OCI-LY3 (cell line): Measurements from ENCODE around the gene VPS13D.

ENCODE experiments used
- H2AFZ ChIP-seq: fragments of 200-600, 300-600 bp; shearing (Covaris generic); 2 replicates; pipeline ENCODE4 v1.6.0; 2014; ENCODE audit warnings: antibody characterized with exemption, low read depth, low read length
- H3K27ac ChIP-seq: fragments of 200-600, 300-600 bp; sonication (generic); 2 replicates; pipeline ENCODE4 v1.5.1; 2014; ENCODE audit warnings: mild to moderate bottlenecking, low read length, moderate library complexity, mixed read lengths
- H3K27me3 ChIP-seq: fragments of 200-600, 300-600 bp; sonication (generic); 2 replicates; pipeline ENCODE4 v1.6.1; 2014; ENCODE audit warnings: low read depth, low read length, mixed read lengths
- H3K36me3 ChIP-seq: fragments of 200-600, 300-600 bp; sonication (generic); replicated peaks from 2 replicates; pipeline ENCODE3; 2014; ENCODE audit warnings: low read depth, low read length, mixed read lengths
- H3K4me1 ChIP-seq: fragments of 300-600, 200-600 bp; sonication (generic); 2 replicates; pipeline ENCODE4 v1.6.1; 2014; ENCODE audit warnings: low read length, mixed read lengths
- H3K4me2 ChIP-seq: fragments of 200-600, 300-600 bp; sonication (generic); 2 replicates; pipeline ENCODE4 v1.6.1; 2014; ENCODE audit warnings: low read length, mixed read lengths
- H3K4me3 ChIP-seq: fragments of 300-600, 200-600 bp; sonication (generic); 2 replicates; pipeline ENCODE4 v1.5.1; 2014; ENCODE audit warnings: antibody characterized with exemption, mild to moderate bottlenecking, low read length, moderate library complexity
- H3K79me2 ChIP-seq: fragments of 300-600, 200-600 bp; shearing (Covaris generic); 2 replicates; pipeline ENCODE4 v1.6.1; 2014; ENCODE audit warnings: mild to moderate bottlenecking, low read length, mixed read lengths
- H3K9ac ChIP-seq: fragments of 300-600, 200-600 bp; shearing (Covaris generic); 2 replicates; pipeline ENCODE4 v1.6.0; 2014; ENCODE audit warnings: mild to moderate bottlenecking, low read length, moderate library complexity
- H3K9me3 ChIP-seq: fragments of 200-600, 300-600 bp; shearing (Covaris generic); 2 replicates; pipeline ENCODE4 v1.6.1; 2014; ENCODE audit warnings: low read length, mixed read lengths; ENCODE audit not compliant: insufficient read depth
- H4K20me1 ChIP-seq: fragments of 200-600, 300-600 bp; sonication (generic); 2 replicates; pipeline ENCODE4 v1.6.1; 2016; ENCODE audit warnings: low read length, mixed read lengths; ENCODE audit not compliant: insufficient read depth
- CTCF ChIP-seq: fragments of 200-600, 300-600 bp; sonication (generic); IDR thresholded peaks from 2 replicates; pipeline ENCODE4 v1.5.1; 2014; ENCODE audit warnings: antibody characterized with exemption, low read length, low read depth
- EZH2phosphoT487 ChIP-seq: fragments of 200-600 bp; shearing (Covaris generic); IDR thresholded peaks from 2 replicates; pipeline ENCODE4 v1.6.1; 2018; ENCODE audit warnings: antibody characterized with exemption, mixed run types, low read depth

The VPS13D gene

GRCh38 chr1:12477314-12477713, 247.5 kb downstream of the VPS13D start:
- H3K27me3 ChIP-seq, result no peaks in the 10 kb centered on the region
- H3K4me2 ChIP-seq, result no peak overlapping the region

DNA sequence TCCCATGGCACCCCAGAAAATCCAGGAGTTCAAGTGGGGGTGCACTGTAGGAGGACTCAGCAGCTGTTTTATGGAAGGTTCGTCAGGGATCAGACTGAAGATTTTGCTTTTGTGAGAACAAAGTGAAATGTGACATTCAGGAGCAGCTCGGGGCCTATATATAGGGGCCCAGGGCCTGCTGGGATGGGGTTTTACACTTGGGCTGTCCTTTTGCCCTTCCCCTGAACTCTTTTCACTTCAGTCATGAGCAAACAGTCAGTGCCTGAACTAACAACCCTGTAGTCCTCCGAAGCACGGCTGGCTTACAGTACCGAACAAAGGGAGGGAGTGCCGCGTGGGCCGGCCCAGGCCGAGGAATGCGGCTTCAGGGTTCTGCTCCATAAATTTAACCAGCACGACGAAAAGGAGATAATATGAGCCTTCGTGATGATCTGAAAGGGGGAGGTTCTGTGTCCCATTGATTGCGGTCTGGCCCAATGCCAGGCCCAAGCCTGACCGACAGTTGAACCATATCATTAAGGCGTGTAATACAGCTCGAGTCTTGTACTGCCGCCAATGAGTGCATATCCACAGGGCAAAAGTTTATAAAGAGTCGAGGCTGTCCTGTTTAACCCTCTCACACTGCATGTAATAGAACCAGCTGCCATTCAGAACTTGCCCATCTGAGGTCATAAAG, 248.2 kb downstream of the VPS13D start:
- H3K27ac ChIP-seq, result no peak overlapping the region
- H2AFZ ChIP-seq, result no peak overlapping the region
- TF ChIP-seq CTCF (no peak), EZH2phosphoT487 (no peak)
- no peak overlapping the region for H3K4me3 ChIP-seq
- H3K4me2 ChIP-seq, result no peak overlapping the region
- H3K9ac ChIP-seq, result no peak overlapping the region
- H3K36me3 ChIP-seq, result no peaks in the 10 kb centered on the region
- no peaks in the 10 kb centered on the region for H4K20me1 ChIP-seq
- H3K27me3 ChIP-seq, result no peaks in the 10 kb centered on the region
- H3K4me1 ChIP-seq, result peaks cover 16% of the 10 kb centered on the region
- no peaks in the 10 kb centered on the region for H3K79me2 ChIP-seq
- H3K9me3 ChIP-seq, result no peaks in the 10 kb centered on the region

More at GRCh38 chr1:12477314-12477713, 247.5 kb downstream of the VPS13D start:
- no peaks in the 10 kb centered on the region for H4K20me1 ChIP-seq
- H3K4me1 ChIP-seq, result peaks cover 16% of the 10 kb centered on the region
- no peak overlapping the region for H3K9ac ChIP-seq
- no peaks in the 10 kb centered on the region for H3K9me3 ChIP-seq
- H2AFZ ChIP-seq, result no peak overlapping the region
- H3K4me3 ChIP-seq, result no peak overlapping the region
- no peaks in the 10 kb centered on the region for H3K79me2 ChIP-seq
- TF ChIP-seq CTCF (no peak), EZH2phosphoT487 (no peak)
- no peaks in the 10 kb centered on the region for H3K36me3 ChIP-seq
- no peak overlapping the region for H3K27ac ChIP-seq

GRCh38 chr1:12478612-12478985, 248.8 kb downstream of the VPS13D start:
- no peaks in the 10 kb centered on the region for H3K9me3 ChIP-seq
- no peaks in the 10 kb centered on the region for H3K36me3 ChIP-seq
- peaks cover 16% of the 10 kb centered on the region for H3K4me1 ChIP-seq
- no peak overlapping the region for H2AFZ ChIP-seq
- H3K4me3 ChIP-seq, result no peak overlapping the region
- H3K9ac ChIP-seq, result no peak overlapping the region
- no peak overlapping the region for H3K27ac ChIP-seq
- H4K20me1 ChIP-seq, result no peaks in the 10 kb centered on the region
- H3K27me3 ChIP-seq, result no peaks in the 10 kb centered on the region
- TF ChIP-seq CTCF (no peak), EZH2phosphoT487 (no peak)
- H3K4me2 ChIP-seq, result no peak overlapping the region
- no peaks in the 10 kb centered on the region for H3K79me2 ChIP-seq

- Histone ChIP-seq H3K4me2 (no peak overlapping the region), H3K4me3 (no peak overlapping the region)
- no peak for TF ChIP-seq EZH2phosphoT487
- TF ChIP-seq CTCF, result no peak
Observed at GRCh38 chr1:12479311-12479710, 249.5 kb downstream of the VPS13D start.

More at GRCh38 chr1:12479311-12479710, 249.5 kb downstream of the VPS13D start:
- H4K20me1 ChIP-seq, result no peaks in the 10 kb centered on the region
- H3K4me1 ChIP-seq, result peaks cover 16% of the 10 kb centered on the region
- no peak overlapping the region for H3K27ac ChIP-seq
- no peak overlapping the region for H2AFZ ChIP-seq
- no peaks in the 10 kb centered on the region for H3K79me2 ChIP-seq
- no peaks in the 10 kb centered on the region for H3K9me3 ChIP-seq
- no peak overlapping the region for H3K9ac ChIP-seq
- no peaks in the 10 kb centered on the region for H3K27me3 ChIP-seq
- no peaks in the 10 kb centered on the region for H3K36me3 ChIP-seq
